Activated CD4-positive, alpha-beta T cell treated with anti-CD3 and anti-CD28 coated beads for 36 hours (primary cell): ENCODE results near the gene ROPN1L. TPM values are rescaled to one million over a fixed set of nuclear protein-coding genes. Genes with fewer than 3 reads are reported as not detected.
"Not testable (repeated sequence)": the region's sequence is repeated elsewhere in the genome, so short reads cannot be mapped to it uniquely, and the experiment has no call there.

Experiments used
- ATAC-seq: fragments of 200-7000 bp; cut with Tn5 transposase; one replicate; pipeline ENCODE4 v1.10.0; 2021; ENCODE audit warnings: mild to moderate bottlenecking, moderate library complexity
- CTCF ChIA-PET: fragments of 350-600 bp; sonication (Branson Sonifier 250); formaldehyde crosslinking; loops from one replicate; lab custom pipeline; 2021; ENCODE audit warnings: antibody characterized with exemption; lab: Charles Lee
- POLR2A ChIA-PET: fragments of 350-600 bp; sonication (Branson Sonifier 250); formaldehyde crosslinking; loops from one replicate; lab custom pipeline; 2021; ENCODE audit warnings: antibody characterized with exemption, inconsistent platforms; lab: Charles Lee
- DNase-seq: peaks from one replicate; pipeline ENCODE4 v3.0.0-alpha.2; 2020
- H3K27ac Mint-ChIP-seq: one replicate; pipeline ENCODE4 v1.8.0; 2021; ENCODE audit warnings: mixed read lengths
- H3K27me3 Mint-ChIP-seq: one replicate; pipeline ENCODE4 v1.8.0; 2021; ENCODE audit warnings: mixed read lengths
- H3K36me3 Mint-ChIP-seq: one replicate; pipeline ENCODE4 v1.8.0; 2021; ENCODE audit warnings: low read depth, mixed read lengths
- H3K4me1 Mint-ChIP-seq: one replicate; pipeline ENCODE4 v1.8.0; 2021; ENCODE audit warnings: mixed read lengths
- H3K4me3 Mint-ChIP-seq: one replicate; pipeline ENCODE4 v1.8.0; 2021; ENCODE audit warnings: mild to moderate bottlenecking, moderate library complexity, mixed read lengths
- H3K9me3 Mint-ChIP-seq: one replicate; pipeline ENCODE4 v1.8.0; 2021; ENCODE audit warnings: low read depth, mixed read lengths
- intact Hi-C, 2 experiments: fragments of 100-400 bp; cut with DNase I in 1 of 2; cut with micrococcal nuclease in 1 of 2; formaldehyde crosslinking; loops; one replicate each; pipeline versions ENCODE4 v1.14.2 to v1.15.1; 2022 to 2024; cut with DNase I, micrococcal nuclease
- total RNA-seq, 2 experiments: library from RNA; stranded (reverse); gene quantifications; one replicate each; pipeline ENCODE4 v1.2.3, GENCODE V29; 2021

The ROPN1L gene
- under 1 TPM in 1 of 2 experiments, not detected in 1; 0.28 TPM for total RNA-seq

- peaks cover 31% of the 10 kb centered on the region for H3K4me1 Mint-ChIP-seq
- POLR2A ChIA-PET = no interaction called here
- peak within 1 kb of the TSS; percentile 72 for H3K4me3 Mint-ChIP-seq
- peak; percentile 98 for ATAC-seq
- H3K27me3 Mint-ChIP-seq = peaks cover 3% of the 10 kb centered on the region
- no peak within 1 kb of the TSS for H3K27ac Mint-ChIP-seq
- H3K9me3 Mint-ChIP-seq = no peaks in the 10 kb centered on the region
- intact Hi-C loops = loop anchor here (1.0 to 5.0 kb wide), 6 partner anchors 19 to 319 kb away; partner anchors contain the start of genes ANKRD33B (in 1 of the 2), CCT5 (in 1 of the 2) and DAP (in 1 of the 2)
- CTCF ChIA-PET = interaction anchor here (1.2 to 1.9 kb wide), 2 partner anchors 20 to 187 kb away, joined by 4 to 8 read pairs; no protein-coding TSS in a partner anchor
- H3K36me3 Mint-ChIP-seq = peaks cover 4% of the 10 kb centered on the region
- DNase-seq = peak; percentile 87
These were observed at the start of gene ROPN1L for GRCh38 chr5:10441083-10441991. ROPN1L (plus strand) TSS chr5:10441879; CDS start chr5:10442168, 289 bp downstream.

- intact Hi-C loops, ATAC-seq, POLR2A ChIA-PET, H3K4me3 Mint-ChIP-seq, CTCF ChIA-PET, DNase-seq, H3K27me3 Mint-ChIP-seq, H3K4me1 Mint-ChIP-seq, H3K9me3 Mint-ChIP-seq, H3K27ac Mint-ChIP-seq: not testable (repeated sequence)
- H3K36me3 Mint-ChIP-seq = peaks cover 45% of the 10 kb centered on the region
These were observed 48.9 kb upstream of the ROPN1L start for GRCh38 chr5:10392567-10393328.

GRCh38 chr5:10393491-10393890, 48.2 kb upstream of the ROPN1L start:
- no peak overlapping the region for H3K27ac Mint-ChIP-seq
- peaks cover 45% of the 10 kb centered on the region for H3K36me3 Mint-ChIP-seq
- CTCF ChIA-PET = interaction anchor here (1.2 kb wide), 1 partner anchor 14 kb away, joined by 3 read pairs; no protein-coding TSS in a partner anchor
- no peaks in the 10 kb centered on the region for H3K9me3 Mint-ChIP-seq
- H3K4me1 Mint-ChIP-seq = no peaks in the 10 kb centered on the region
- no peak for ATAC-seq
- no peak for DNase-seq
- H3K27me3 Mint-ChIP-seq = no peaks in the 10 kb centered on the region
- H3K4me3 Mint-ChIP-seq = no peak overlapping the region
- intact Hi-C loops = no loop called here
- POLR2A ChIA-PET = interaction anchor here (0.5 to 0.9 kb wide), 2 partner anchors 10 to 174 kb away, joined by 3 read pairs; no protein-coding TSS in a partner anchor

- H3K4me3 Mint-ChIP-seq = no peak overlapping the region
- H3K9me3 Mint-ChIP-seq = no peaks in the 10 kb centered on the region
- ChIA-PET POLR2A (no interaction called here), CTCF (interaction anchor here (1.2 to 2.1 kb wide), 3 partner anchors 10 to 112 kb away, joined by 3 to 7 read pairs (median 4); no protein-coding TSS in a partner anchor)
- intact Hi-C loops = no loop called here
- H3K4me1 Mint-ChIP-seq = peaks cover 4% of the 10 kb centered on the region
- peak overlapping the region; percentile 7 for H3K27ac Mint-ChIP-seq
- DNase-seq (no peak), ATAC-seq (no peak)
- H3K36me3 Mint-ChIP-seq = peaks cover 42% of the 10 kb centered on the region
- H3K27me3 Mint-ChIP-seq = no peaks in the 10 kb centered on the region
These were observed 45.1 kb upstream of the ROPN1L start for GRCh38 chr5:10396552-10396951.

- ATAC-seq (no peak), DNase-seq (no peak)
- H3K9me3 Mint-ChIP-seq = no peaks in the 10 kb centered on the region
- peaks cover 33% of the 10 kb centered on the region for H3K36me3 Mint-ChIP-seq
- H3K27me3 Mint-ChIP-seq = no peaks in the 10 kb centered on the region
- ChIA-PET POLR2A (no interaction called here), CTCF (no interaction called here)
- peaks cover 4% of the 10 kb centered on the region for H3K4me1 Mint-ChIP-seq
- no peak overlapping the region for H3K4me3 Mint-ChIP-seq
- intact Hi-C loops = no loop called here
- H3K27ac Mint-ChIP-seq = no peak overlapping the region
These were observed 41.8 kb upstream of the ROPN1L start for GRCh38 chr5:10399839-10400238.

GRCh38 chr5:10400411-10400810, 41.3 kb upstream of the ROPN1L start:
- Mint-ChIP-seq H3K9me3 (no peaks in the 10 kb centered on the region), H3K27ac (no peak overlapping the region), H3K4me3 (no peak overlapping the region), H3K27me3 (no peaks in the 10 kb centered on the region), H3K4me1 (peaks cover 4% of the 10 kb centered on the region), H3K36me3 (peaks cover 32% of the 10 kb centered on the region)
- ATAC-seq = no peak
- POLR2A ChIA-PET = no interaction called here
- no peak for DNase-seq
- intact Hi-C loops = no loop called here
- CTCF ChIA-PET = no interaction called here

- Mint-ChIP-seq H3K4me3 (no peak overlapping the region), H3K27ac (no peak overlapping the region), H3K9me3 (no peaks in the 10 kb centered on the region), H3K27me3 (no peaks in the 10 kb centered on the region), H3K36me3 (peaks cover 31% of the 10 kb centered on the region), H3K4me1 (peaks cover 4% of the 10 kb centered on the region)
- POLR2A ChIA-PET = no interaction called here
- intact Hi-C loops = no loop called here
- ATAC-seq = no peak
- DNase-seq = no peak
- CTCF ChIA-PET = no interaction called here
These were observed 40.8 kb upstream of the ROPN1L start for GRCh38 chr5:10400831-10401230.

- DNase-seq (no peak), ATAC-seq (peak; percentile 42)
- Mint-ChIP-seq H3K4me3 (no peak overlapping the region), H3K27ac (peak overlapping the region; percentile 35), H3K9me3 (no peaks in the 10 kb centered on the region), H3K4me1 (peaks cover 4% of the 10 kb centered on the region), H3K36me3 (peaks cover 28% of the 10 kb centered on the region), H3K27me3 (no peaks in the 10 kb centered on the region)
- ChIA-PET CTCF (interaction anchor here (0.8 to 0.9 kb wide), 2 partner anchors 17 to 114 kb away, joined by 3 read pairs; no protein-coding TSS in a partner anchor), POLR2A (no interaction called here)
- intact Hi-C loops = no loop called here
These were observed 40.2 kb upstream of the ROPN1L start for GRCh38 chr5:10401498-10401897.

- no peak for ATAC-seq
These were observed 37.9 kb upstream of the ROPN1L start for GRCh38 chr5:10403829-10404228.

GRCh38 chr5:10406651-10407050, 35.0 kb upstream of the ROPN1L start:
- Mint-ChIP-seq H3K4me3 (no peak overlapping the region), H3K36me3 (peaks cover 41% of the 10 kb centered on the region), H3K4me1 (peaks cover 4% of the 10 kb centered on the region), H3K27ac (no peak overlapping the region), H3K9me3 (no peaks in the 10 kb centered on the region), H3K27me3 (no peaks in the 10 kb centered on the region)
- CTCF ChIA-PET = no interaction called here
- DNase-seq (no peak), ATAC-seq (no peak)
- intact Hi-C loops = no loop called here
- POLR2A ChIA-PET = interaction anchor here (0.7 kb wide), 1 partner anchor 133 kb away, joined by 3 read pairs; no protein-coding TSS in a partner anchor

More at GRCh38 chr5:10403829-10404228, 37.9 kb upstream of the ROPN1L start:
- H3K27me3 Mint-ChIP-seq = no peaks in the 10 kb centered on the region
- H3K9me3 Mint-ChIP-seq = no peaks in the 10 kb centered on the region
- intact Hi-C loops = no loop called here
- no peak overlapping the region for H3K27ac Mint-ChIP-seq
- CTCF ChIA-PET = interaction anchor here (0.6 to 1.0 kb wide), 2 partner anchors 60 to 120 kb away, joined by 3 read pairs; no protein-coding TSS in a partner anchor
- peaks cover 4% of the 10 kb centered on the region for H3K4me1 Mint-ChIP-seq
- H3K36me3 Mint-ChIP-seq = peaks cover 37% of the 10 kb centered on the region
- DNase-seq = no peak
- H3K4me3 Mint-ChIP-seq = no peak overlapping the region
- POLR2A ChIA-PET = no interaction called here

GRCh38 chr5:10409504-10409903, 32.2 kb upstream of the ROPN1L start:
- ChIA-PET POLR2A (interaction anchor here (0.5 kb wide), 1 partner anchor 170 kb away, joined by 7 read pairs; no protein-coding TSS in a partner anchor), CTCF (interaction anchor here (0.7 kb wide), 1 partner anchor 10 kb away, joined by 3 read pairs; no protein-coding TSS in a partner anchor)
- peaks cover 48% of the 10 kb centered on the region for H3K36me3 Mint-ChIP-seq
- no peaks in the 10 kb centered on the region for H3K27me3 Mint-ChIP-seq
- H3K9me3 Mint-ChIP-seq = no peaks in the 10 kb centered on the region
- peaks cover 4% of the 10 kb centered on the region for H3K4me1 Mint-ChIP-seq
- ATAC-seq = no peak
- no peak overlapping the region for H3K27ac Mint-ChIP-seq
- no peak overlapping the region for H3K4me3 Mint-ChIP-seq
- intact Hi-C loops = no loop called here
- no peak for DNase-seq
